ENCODE measurements around the gene NGF. TPM values are rescaled to one million over a fixed set of nuclear protein-coding genes. Genes with fewer than 3 reads are reported as not detected.
"Not testable (repeated sequence)": the region's sequence is repeated elsewhere in the genome, so short reads cannot be mapped to it uniquely, and the experiment has no call there.

Gene NGF
- total and polyA plus RNA-seq, 2 experiments from 2014 or later = 0.48 TPM; not detected in 1

DNA sequence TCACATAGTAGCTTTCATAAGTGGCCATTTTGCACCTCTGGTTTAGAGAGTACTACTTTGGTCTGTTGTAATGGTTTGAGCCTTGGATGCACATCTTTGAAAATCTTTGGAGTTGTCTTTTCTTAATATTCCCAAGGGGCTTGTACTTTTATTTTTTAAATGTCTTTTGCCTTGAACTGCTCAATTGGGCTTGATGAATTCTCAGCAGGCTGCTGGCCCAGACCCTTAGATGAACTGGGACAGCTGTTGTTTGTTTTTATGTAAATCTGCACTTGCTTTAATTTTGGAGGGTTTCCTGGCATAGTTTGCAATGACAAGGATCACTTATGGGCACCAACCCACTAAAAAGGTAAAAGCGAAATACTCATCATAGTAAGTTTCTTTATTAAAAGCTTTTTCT is 24.9 kb downstream of the NGF start:
- no peak for DNase-seq (ENCODE audit: low read depth in 1 of 2, low spot score in 1 of 2)
- TF ChIP-seq CTCF (IDR thresholded peaks at IDR 0.05; ENCODE audit: low read depth, low read length) = no peak
- Histone ChIP-seq H3K4me1 (ENCODE audit: low read depth) (peaks cover 15% of the 10 kb centered on the region), H3K27me3 (no peaks in the 10 kb centered on the region), H3K36me3 (no peaks in the 10 kb centered on the region), H3K4me3 (no peak overlapping the region), H3K27ac (no peak overlapping the region), H3K9me3 (ENCODE audit: low read depth) (no peaks in the 10 kb centered on the region)

- H3K4me3 ChIP-seq = no peak overlapping the region
- H3K9me3 ChIP-seq (ENCODE audit: low read depth) = no peaks in the 10 kb centered on the region
- no peak overlapping the region for H3K27ac ChIP-seq
- H3K4me1 ChIP-seq (ENCODE audit: low read depth) = peaks cover 15% of the 10 kb centered on the region
- TF ChIP-seq CTCF (IDR thresholded peaks at IDR 0.05; ENCODE audit: low read depth, low read length) = no peak
- H3K27me3 ChIP-seq = no peaks in the 10 kb centered on the region
- no peak for DNase-seq (ENCODE audit: low read depth in 1 of 2, low spot score in 1 of 2)
- no peaks in the 10 kb centered on the region for H3K36me3 ChIP-seq
These were observed 25.3 kb downstream of the NGF start for GRCh38 chr1:115312742-115313141.

- no peak for TF ChIP-seq CTCF (IDR thresholded peaks at IDR 0.05; ENCODE audit: low read depth, low read length)
- Histone ChIP-seq H3K4me3 (no peak overlapping the region), H3K4me1 (ENCODE audit: low read depth) (peaks cover 13% of the 10 kb centered on the region), H3K9me3 (ENCODE audit: low read depth) (no peaks in the 10 kb centered on the region), H3K27me3 (no peaks in the 10 kb centered on the region), H3K27ac (no peak overlapping the region), H3K36me3 (no peaks in the 10 kb centered on the region)
- no peak for DNase-seq (ENCODE audit: low read depth in 1 of 2, low spot score in 1 of 2)
These were observed 26.5 kb downstream of the NGF start for GRCh38 chr1:115311474-115311989.

GRCh38 chr1:115310581-115311473 is 27.2 kb downstream of the NGF start:
- H3K4me3 ChIP-seq = no peak overlapping the region
- no peaks in the 10 kb centered on the region for H3K9me3 ChIP-seq (ENCODE audit: low read depth)
- TF ChIP-seq CTCF (IDR thresholded peaks at IDR 0.05; ENCODE audit: low read depth, low read length) = no peak
- no peaks in the 10 kb centered on the region for H3K36me3 ChIP-seq
- no peak overlapping the region for H3K27ac ChIP-seq
- peak in 1 of 2 donors; percentile 29 for DNase-seq (ENCODE audit: low read depth in 1 of 2, low spot score in 1 of 2)
- peaks cover 13% of the 10 kb centered on the region for H3K4me1 ChIP-seq (ENCODE audit: low read depth)
- H3K27me3 ChIP-seq = no peaks in the 10 kb centered on the region

- H3K27me3 ChIP-seq; H3K4me3 ChIP-seq; H3K9me3 ChIP-seq (ENCODE audit: low read depth); DNase-seq (ENCODE audit: low read depth in 1 of 2, low spot score in 1 of 2); H3K27ac ChIP-seq; H3K36me3 ChIP-seq: not testable (repeated sequence)
- H3K4me1 ChIP-seq (ENCODE audit: low read depth) = peaks cover 13% of the 10 kb centered on the region
These were observed 28.5 kb downstream of the NGF start for GRCh38 chr1:115309504-115309903.

DNA sequence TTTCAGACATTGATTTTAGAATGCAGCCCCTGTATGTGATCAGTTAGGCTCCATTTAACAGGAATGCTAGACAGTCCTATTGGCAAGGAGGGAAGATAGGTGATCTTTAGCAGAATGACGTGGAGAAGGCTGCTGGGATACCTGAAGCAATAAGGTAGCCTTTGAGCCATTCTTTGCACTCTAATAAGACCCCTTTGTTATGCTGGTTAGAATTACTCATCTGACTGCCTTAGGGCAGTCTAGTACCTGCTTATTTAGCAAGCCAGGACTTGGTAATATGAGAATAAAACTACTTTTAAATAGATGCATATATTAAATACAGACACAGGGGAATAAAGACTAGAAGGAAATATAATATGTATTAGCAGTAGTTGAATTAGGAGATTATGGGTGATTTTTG is 29.1 kb downstream of the NGF start:
- H3K9me3 ChIP-seq (ENCODE audit: low read depth) = no peaks in the 10 kb centered on the region
- no peaks in the 10 kb centered on the region for H3K27me3 ChIP-seq
- H3K4me1 ChIP-seq (ENCODE audit: low read depth) = peaks cover 13% of the 10 kb centered on the region
- no peak overlapping the region for H3K4me3 ChIP-seq
- no peaks in the 10 kb centered on the region for H3K36me3 ChIP-seq
- no peak overlapping the region for H3K27ac ChIP-seq
- no peak for TF ChIP-seq CTCF (IDR thresholded peaks at IDR 0.05; ENCODE audit: low read depth, low read length)
- no peak for DNase-seq (ENCODE audit: low read depth in 1 of 2, low spot score in 1 of 2)

Data from cardiac muscle cell (in vitro differentiated cells and primary cell).